Activated T-cell treated with anti-CD3 and anti-CD28 coated beads for 24 hours (primary cell): ENCODE data around the gene PDK3.
A peak's percentile ranks its signal among the peaks of the same experiment; 100 is the strongest.

Experiments
- DNase-seq: peaks from one replicate; pipeline ENCODE4 v3.0.0-alpha.2; 2020; ENCODE audit warnings: low read depth

PDK3 gene

DNA sequence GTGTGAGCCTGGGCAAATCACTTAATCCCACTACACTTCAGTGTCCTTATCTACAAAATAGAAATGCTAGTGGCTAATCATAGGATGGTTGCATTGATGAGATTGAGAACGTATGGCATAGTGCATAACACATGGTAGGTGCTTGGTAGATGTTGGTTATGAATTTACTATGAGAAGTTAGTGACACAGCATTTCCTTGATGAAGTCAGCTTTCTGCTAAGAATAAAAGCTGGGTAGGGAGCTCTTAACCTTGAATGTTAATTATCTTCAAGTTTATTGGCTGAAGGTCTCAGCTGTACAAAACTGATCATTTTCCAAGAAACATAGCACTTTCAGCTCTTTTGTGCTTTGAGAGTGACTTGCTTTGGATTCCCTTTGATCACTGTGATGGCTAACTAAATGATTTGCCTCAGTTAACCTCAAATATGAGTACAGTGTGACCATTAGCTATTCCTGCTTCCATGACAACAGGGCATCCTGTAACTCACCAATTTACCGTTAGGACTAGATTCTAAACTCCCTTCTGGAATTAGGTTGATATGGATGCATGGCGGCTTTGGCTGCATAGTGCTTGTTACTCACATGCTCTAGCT lies 17.8 kb downstream of the PDK3 start:
- no peak for DNase-seq

GRCh38 chrX:24483596-24483995 lies 18.5 kb downstream of the PDK3 start:
- no peak for DNase-seq

DNA sequence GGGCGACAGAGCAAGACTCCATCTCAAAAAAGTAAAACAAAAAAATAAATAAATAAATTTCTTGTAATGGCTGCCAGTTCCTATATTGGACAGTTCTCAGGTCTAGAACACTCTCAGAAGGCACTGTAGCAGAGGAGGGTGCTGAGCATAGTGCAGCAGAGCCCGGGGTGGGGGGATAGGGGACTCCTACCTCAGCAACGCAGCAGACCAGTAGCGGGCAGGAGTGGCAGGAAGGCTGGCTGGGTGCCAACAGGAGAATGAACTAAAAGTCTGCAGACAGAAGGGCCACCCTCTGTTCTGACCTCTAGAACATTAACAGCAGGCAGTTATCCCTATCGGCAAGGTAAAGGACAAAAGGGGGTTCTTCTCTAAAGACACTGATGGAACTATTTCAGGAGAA lies 20.2 kb downstream of the PDK3 start:
- no peak for DNase-seq

DNA sequence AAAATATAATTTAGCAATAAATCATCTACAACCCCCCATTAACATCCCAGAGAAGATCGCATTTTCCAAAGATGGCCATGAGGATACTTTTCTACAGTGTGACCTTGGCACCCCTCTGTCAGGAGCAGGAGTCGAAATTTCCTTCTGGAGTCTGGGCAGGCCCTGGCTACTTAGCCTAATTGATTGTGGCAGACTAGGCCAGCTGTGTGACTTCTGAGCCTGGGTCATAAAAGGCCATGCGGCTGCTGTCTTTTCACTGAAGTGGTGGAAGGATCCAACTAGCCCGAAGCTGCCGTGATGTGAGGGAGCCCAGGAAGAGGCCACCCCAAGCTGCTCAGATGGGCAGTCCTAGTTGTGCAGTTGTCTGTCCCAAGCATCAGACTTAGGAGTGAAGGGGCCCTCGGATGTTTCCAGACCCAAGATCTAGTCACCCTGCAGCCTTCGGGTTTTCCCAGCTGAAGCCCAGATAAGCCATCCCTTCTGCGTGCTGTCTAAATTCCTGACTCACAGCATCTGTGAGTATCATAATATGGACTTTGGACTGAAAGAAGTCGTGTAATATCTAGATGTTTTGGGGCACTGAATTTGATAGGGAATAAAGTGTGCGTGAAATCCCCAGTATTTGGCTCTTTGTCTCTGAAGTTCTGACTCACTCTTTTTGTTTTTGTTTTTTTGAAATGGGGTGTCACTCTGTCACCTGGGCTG lies 21.0 kb downstream of the PDK3 start:
- DNase-seq, result no peak

- no peak for DNase-seq
Measured at GRCh38 chrX:24487571-24487970, 22.5 kb downstream of the PDK3 start.

GRCh38 chrX:24491741-24492140 lies 26.7 kb downstream of the PDK3 start:
- DNase-seq, result no peak

DNA sequence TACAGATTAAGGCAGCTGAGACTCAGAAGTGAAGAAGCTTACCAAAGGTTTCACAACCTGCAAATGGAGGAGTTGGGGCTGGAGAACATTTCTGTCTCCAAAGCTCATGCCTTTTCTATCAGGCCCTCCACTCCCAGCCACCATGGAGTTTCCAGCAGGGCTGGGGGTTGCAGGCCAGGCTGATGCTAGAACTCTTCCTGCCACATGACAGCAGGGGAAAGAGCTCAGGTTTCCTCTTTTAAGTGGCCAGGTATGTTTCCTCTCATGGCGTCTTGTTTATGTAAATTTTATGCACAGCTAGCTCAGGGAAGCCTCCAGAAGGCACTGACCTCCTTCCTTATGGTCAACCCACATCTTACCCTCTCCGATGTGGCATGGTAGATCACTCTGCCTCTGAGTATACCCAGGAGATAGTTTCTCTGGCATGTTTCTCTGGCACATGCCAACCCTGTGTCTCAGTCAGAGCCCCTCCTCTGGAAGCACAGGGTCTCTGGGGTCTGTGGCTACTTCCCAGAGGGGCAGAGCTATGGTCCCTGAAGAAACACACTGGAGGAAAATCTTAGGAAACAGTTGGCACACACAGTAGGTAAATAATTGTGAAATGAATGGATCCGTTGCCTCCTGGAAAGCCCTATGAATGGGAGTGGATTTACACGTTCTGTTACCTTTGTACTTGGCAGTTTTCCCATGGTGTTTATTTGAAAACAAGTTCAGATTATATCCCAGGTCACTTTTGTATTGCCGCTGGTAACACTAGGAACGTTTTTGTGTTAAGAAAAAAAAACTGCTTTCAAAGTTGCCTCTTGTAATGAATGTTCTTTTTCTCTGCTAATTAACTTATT lies 28.9 kb downstream of the PDK3 start:
- DNase-seq, result no peak

GRCh38 chrX:24494647-24495075 lies 29.6 kb downstream of the PDK3 start:
- DNase-seq, result no peak

- DNase-seq, result no peak
Measured at GRCh38 chrX:24495700-24496099, 30.6 kb downstream of the PDK3 start.

DNA sequence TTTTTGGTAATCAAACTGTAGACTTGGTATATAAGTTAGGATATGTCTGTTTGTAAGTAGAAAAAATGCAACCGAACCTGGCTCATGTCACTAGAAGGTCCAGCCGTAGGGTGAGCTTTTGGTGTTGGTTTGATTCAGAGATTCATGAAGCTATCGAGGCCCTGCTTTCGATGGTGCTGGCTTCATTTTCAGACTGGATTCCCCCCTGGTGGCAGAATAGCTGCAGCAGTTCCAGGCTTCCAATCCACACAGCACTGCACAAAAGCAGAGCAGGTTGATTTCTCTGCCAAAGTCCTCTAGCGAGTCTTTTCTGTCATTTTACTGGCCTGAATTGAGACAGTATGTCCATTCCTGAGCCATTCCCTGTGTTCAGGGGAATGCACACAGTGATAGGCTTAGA lies 33.1 kb downstream of the PDK3 start:
- DNase-seq, result no peak

- no peak for DNase-seq
Measured at GRCh38 chrX:24498975-24499374, 33.9 kb downstream of the PDK3 start.

GRCh38 chrX:24506082-24506481 lies 41.0 kb downstream of the PDK3 start:
- no peak for DNase-seq

DNA sequence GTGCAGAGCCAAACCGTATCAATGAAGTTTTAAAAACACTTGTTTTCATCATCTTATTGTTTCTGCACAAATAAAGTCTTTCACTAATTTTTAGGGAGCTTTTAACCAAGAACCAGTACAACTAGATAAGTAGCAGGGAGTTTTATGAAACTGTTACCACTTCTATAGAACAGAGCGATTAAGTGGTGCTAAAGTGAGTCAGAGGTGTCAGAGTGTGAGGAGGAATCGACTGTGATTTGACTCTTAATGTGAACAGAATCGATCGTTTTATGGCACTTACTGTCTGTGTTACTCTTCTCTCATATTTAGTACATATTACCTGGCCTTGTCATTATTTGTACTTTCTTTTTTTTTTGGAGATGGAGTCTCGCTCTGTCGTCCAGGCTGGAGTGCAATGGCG lies 43.3 kb downstream of the PDK3 start:
- DNase-seq, result no peak

GRCh38 chrX:24513416-24513815 lies 48.3 kb downstream of the PDK3 start:
- DNase-seq, result peak; percentile 4

- no peak for DNase-seq
Measured at GRCh38 chrX:24515447-24515846, 50.4 kb downstream of the PDK3 start.

DNA sequence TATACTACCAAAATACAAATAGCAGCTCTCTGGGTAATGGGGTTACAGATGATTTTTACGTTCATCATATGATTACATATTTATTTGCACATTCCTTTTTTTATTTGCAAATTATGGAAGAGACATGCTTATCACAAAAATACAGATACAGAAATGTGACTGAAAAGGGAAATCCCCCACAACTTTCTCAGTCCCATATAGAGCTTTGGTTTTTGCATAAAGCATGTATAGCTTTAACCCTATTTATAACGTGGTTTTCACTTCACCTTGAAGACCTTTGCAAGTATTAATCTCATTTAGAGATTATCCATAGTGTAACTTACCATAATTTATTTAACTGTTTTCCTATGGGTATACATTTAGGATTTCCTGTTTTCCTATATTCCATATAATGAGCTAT lies 55.4 kb downstream of the PDK3 start:
- no peak for DNase-seq

GRCh38 chrX:24525455-24525854 lies 60.4 kb downstream of the PDK3 start:
- DNase-seq, result no peak

GRCh38 chrX:24526616-24527015 lies 61.5 kb downstream of the PDK3 start:
- DNase-seq, result no peak

DNA sequence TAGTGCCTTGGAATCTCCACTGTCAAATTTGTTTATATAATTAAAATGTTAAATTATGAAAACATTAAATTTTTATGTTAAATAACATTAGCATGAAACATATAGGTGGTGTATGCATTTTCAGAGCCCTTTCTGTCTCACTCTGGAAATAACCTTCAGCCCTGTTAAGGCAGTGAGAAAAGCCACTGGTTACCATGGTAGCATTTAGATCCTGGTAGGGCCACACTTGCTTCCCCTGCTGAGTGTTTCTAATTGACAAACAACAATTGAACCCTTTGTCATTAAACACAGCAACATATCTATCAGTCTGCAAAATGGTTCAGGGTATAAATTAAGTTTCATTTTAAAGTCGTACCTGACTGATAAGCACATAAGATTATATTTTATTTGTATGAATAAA lies 63.5 kb downstream of the PDK3 start:
- no peak for DNase-seq

DNA sequence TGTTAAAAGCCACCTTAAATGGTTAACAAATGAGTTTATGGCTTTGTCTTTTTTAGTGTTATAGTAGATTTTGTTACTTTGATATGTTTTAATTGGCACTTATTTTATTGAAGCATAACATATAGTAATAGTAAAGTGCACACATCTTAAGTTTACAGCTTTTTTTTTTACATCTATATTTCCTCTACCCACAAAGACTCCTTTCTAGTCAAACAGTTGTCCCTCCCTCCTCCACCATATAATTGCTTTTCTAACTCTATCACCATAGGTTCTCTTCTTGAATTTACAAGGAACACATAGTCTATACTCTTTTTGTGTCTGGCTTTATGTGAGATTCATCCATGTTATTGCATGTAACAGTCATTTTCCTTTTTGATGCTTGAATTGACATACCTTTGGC lies 71.5 kb downstream of the PDK3 start:
- DNase-seq, result no peak

DNA sequence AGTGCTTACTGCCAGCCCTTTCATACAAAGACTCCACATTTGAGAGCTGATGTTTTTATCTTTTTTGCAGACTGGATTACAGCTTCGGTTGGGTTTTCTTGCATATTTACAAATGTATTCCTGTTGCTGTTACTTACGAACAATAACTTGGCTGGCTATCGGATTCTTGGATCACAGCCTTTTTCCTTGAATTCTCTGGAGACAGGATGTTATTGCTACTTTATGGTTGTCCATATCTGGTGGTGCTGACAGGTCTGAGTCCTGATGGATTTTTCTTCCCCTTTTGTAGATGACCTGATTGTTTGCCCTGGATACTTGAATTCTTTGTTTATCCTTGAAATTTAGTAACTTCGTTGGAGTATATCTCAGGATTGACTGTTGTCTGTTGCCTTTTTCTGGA lies 77.7 kb downstream of the PDK3 start:
- DNase-seq, result no peak

- no peak for DNase-seq
Measured at GRCh38 chrX:24547961-24548360, 82.9 kb downstream of the PDK3 start.

DNA sequence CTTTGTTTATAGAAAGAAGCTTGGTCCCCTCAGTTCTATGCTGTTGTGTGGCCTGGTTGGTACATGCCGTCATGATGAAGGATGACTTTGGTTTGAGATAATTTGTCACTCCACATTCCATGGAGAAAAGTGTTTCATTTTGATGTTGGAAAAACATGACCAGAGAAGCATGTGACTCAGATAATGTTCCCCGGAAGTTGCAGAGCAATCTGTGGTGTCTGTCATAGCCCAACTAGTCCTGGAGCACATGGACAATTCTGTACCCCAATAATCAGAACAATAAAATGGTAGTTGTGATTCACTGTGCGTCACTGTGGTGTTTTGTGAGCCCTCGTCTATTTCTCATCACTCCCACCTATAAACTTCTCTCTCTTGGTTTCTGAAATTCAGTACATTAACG lies 85.1 kb downstream of the PDK3 start:
- DNase-seq, result no peak
